ENCODE results near the gene CHD2. TPM values are rescaled to one million over a fixed set of nuclear protein-coding genes. Genes with fewer than 3 reads are reported as not detected.

CHD2 gene
- polyA plus RNA-seq, 2 of the 4 experiments (the other 2 are of a cell fraction), result 29.5 to 68.2 TPM

DNA sequence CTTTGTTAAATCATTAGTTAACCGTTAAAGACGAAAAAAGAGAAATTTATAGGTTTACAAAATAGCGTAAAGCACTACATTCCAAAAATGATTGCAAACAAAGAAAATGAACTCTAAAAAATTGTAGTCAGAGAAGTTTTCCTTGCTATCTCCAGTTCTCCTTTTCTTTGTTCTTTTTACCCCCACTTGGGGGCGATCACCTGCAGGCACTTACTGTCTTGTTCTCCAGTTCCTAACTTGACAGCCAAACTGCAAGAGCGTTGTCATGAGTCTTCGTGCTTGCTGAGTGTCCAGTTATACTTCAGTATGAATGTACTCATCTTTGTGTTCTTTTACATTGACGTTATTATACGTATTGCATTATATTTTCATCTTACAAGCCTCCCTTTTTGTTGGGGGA lies 54.5 kb downstream of the CHD2 start:
- FAIRE-seq, result no peak
- peak in 1 of 2 experiments; percentile 51; a peak in 3 of 6 replicates for ATAC-seq
- Histone ChIP-seq H3K9me3 (peaks cover 11% of the 10 kb centered on the region), H3K27ac (no peak overlapping the region), H3K4me3 (no peak overlapping the region), H3K4me2 (no peak overlapping the region), H3K4me1 (no peaks in the 10 kb centered on the region)
- CTCF ChIA-PET, result interaction anchor here (0.6 to 2.1 kb wide), 10 partner anchors 11 to 158 kb away, joined by 3 to 7 read pairs (median 5); no protein-coding TSS in a partner anchor
- 84% methylated on average over 8 of the region's 8 CpGs for WGBS (ENCODE audit: missing lambda C conversion rate)
- peak in 1 of 2 experiments; percentile 51 for DNase-seq (ENCODE audit: low read depth in 1 of 2, low spot score in 1 of 2)
- POLR2A ChIA-PET, result no interaction called here
- TF ChIP-seq, protein P1, sequence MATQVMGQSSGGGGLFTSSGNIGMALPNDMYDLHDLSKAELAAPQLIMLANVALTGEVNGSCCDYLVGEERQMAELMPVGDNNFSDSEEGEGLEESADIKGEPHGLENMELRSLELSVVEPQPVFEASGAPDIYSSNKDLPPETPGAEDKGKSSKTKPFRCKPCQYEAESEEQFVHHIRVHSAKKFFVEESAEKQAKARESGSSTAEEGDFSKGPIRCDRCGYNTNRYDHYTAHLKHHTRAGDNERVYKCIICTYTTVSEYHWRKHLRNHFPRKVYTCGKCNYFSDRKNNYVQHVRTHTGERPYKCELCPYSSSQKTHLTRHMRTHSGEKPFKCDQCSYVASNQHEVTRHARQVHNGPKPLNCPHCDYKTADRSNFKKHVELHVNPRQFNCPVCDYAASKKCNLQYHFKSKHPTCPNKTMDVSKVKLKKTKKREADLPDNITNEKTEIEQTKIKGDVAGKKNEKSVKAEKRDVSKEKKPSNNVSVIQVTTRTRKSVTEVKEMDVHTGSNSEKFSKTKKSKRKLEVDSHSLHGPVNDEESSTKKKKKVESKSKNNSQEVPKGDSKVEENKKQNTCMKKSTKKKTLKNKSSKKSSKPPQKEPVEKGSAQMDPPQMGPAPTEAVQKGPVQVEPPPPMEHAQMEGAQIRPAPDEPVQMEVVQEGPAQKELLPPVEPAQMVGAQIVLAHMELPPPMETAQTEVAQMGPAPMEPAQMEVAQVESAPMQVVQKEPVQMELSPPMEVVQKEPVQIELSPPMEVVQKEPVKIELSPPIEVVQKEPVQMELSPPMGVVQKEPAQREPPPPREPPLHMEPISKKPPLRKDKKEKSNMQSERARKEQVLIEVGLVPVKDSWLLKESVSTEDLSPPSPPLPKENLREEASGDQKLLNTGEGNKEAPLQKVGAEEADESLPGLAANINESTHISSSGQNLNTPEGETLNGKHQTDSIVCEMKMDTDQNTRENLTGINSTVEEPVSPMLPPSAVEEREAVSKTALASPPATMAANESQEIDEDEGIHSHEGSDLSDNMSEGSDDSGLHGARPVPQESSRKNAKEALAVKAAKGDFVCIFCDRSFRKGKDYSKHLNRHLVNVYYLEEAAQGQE (IDR thresholded peaks at IDR 0.05), result no peak
- TF ChIP-seq RAD21 (conservative IDR thresholded peaks at IDR 0.05 in 1 of 2, IDR thresholded peaks at IDR 0.05 in 1 of 2), result peak in 1 of 2 experiments; percentile 30; a peak in 2 of 5 replicates
- TF ChIP-seq, protein P2, sequence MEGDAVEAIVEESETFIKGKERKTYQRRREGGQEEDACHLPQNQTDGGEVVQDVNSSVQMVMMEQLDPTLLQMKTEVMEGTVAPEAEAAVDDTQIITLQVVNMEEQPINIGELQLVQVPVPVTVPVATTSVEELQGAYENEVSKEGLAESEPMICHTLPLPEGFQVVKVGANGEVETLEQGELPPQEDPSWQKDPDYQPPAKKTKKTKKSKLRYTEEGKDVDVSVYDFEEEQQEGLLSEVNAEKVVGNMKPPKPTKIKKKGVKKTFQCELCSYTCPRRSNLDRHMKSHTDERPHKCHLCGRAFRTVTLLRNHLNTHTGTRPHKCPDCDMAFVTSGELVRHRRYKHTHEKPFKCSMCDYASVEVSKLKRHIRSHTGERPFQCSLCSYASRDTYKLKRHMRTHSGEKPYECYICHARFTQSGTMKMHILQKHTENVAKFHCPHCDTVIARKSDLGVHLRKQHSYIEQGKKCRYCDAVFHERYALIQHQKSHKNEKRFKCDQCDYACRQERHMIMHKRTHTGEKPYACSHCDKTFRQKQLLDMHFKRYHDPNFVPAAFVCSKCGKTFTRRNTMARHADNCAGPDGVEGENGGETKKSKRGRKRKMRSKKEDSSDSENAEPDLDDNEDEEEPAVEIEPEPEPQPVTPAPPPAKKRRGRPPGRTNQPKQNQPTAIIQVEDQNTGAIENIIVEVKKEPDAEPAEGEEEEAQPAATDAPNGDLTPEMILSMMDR (IDR thresholded peaks at IDR 0.05), result peak; percentile 27; the same call in 1 of the 3 replicates
- TF ChIP-seq ZNF302 (CRISPR knock-in tag; IDR thresholded peaks at IDR 0.05), result no peak
- TF ChIP-seq FOSL2 (IDR thresholded peaks at IDR 0.05), result no peak
- TF ChIP-seq FOSL2 (CRISPR knock-in tag; IDR thresholded peaks at IDR 0.05), result no peak
- TF ChIP-seq ZFP36 (IDR thresholded peaks at IDR 0.05; ENCODE audit: borderline replicate concordance, partially characterized antibody), result no peak
- TF ChIP-seq CHD4 (IDR thresholded peaks at IDR 0.05; ENCODE audit: borderline replicate concordance), result no peak

DNA sequence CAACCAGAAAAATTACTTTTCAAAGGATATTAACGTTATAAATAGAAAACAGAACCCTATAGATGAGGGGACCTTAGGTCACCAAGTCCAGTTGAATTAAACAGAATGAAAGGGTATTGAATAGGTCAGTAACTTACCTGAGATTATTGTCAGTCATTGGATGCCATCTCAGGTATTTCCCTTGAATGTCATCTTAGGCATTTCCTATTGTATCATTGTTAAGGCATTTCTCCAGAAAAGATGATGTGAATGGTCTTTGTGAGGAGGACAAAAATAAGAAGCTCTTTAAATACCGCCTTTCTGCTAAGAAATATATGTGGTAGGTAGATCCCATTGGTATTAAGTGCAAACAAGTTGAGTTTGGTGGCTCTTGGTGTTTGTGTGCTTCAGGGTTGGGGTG lies 55.6 kb downstream of the CHD2 start:
- DNase-seq (ENCODE audit: low read depth in 1 of 2, low spot score in 1 of 2) (no peak), FAIRE-seq (no peak), ATAC-seq (no peak)
- Histone ChIP-seq H3K27ac (no peak overlapping the region), H3K4me1 (no peaks in the 10 kb centered on the region), H3K4me2 (no peak overlapping the region), H3K9me3 (no peaks in the 10 kb centered on the region), H3K4me3 (no peak overlapping the region)
- CTCF ChIA-PET, result interaction anchor here (1.1 to 1.9 kb wide), 3 partner anchors 10 to 158 kb away, joined by 3 to 7 read pairs (median 6); no protein-coding TSS in a partner anchor
- 96% methylated on average over 2 of the region's 2 CpGs for WGBS (ENCODE audit: missing lambda C conversion rate)
- TF ChIP-seq POLR2AphosphoS2 (conservative IDR thresholded peaks at IDR 0.05; ENCODE audit: low read length), result no peak
- no peak for TF ChIP-seq CBX8 (IDR thresholded peaks at IDR 0.05)
- TF ChIP-seq GATA3 (IDR thresholded peaks at IDR 0.05; ENCODE audit: borderline replicate concordance), result no peak
- TF ChIP-seq NR3C1 (IDR thresholded peaks at IDR 0.05), result no peak
- TF ChIP-seq, protein P2 (IDR thresholded peaks at IDR 0.05), result no peak
- no peak for TF ChIP-seq MAFK (IDR thresholded peaks at IDR 0.05; ENCODE audit: partially characterized antibody)
- TF ChIP-seq EP300 (IDR thresholded peaks at IDR 0.05), result no peak
- TF ChIP-seq NFE2L2 (conservative IDR thresholded peaks at IDR 0.05; ENCODE audit: low read length), result no peak
- TF ChIP-seq FOSL2 (IDR thresholded peaks at IDR 0.05), result no peak
- no peak for TF ChIP-seq FOSL2 (CRISPR knock-in tag; IDR thresholded peaks at IDR 0.05)
- no peak for TF ChIP-seq MAZ (IDR thresholded peaks at IDR 0.05; ENCODE audit: borderline replicate concordance, low read depth, low read length)
- no peak for TF ChIP-seq NPAS2 (CRISPR knock-in tag; IDR thresholded peaks at IDR 0.05; ENCODE audit: borderline replicate concordance)
- no peak for TF ChIP-seq FOSB (CRISPR knock-in tag; IDR thresholded peaks at IDR 0.05)
- no peak for TF ChIP-seq ZFP36 (IDR thresholded peaks at IDR 0.05; ENCODE audit: borderline replicate concordance, partially characterized antibody)
- no peak for TF ChIP-seq SMC3 (IDR thresholded peaks at IDR 0.05)
- TF ChIP-seq, protein P3, sequence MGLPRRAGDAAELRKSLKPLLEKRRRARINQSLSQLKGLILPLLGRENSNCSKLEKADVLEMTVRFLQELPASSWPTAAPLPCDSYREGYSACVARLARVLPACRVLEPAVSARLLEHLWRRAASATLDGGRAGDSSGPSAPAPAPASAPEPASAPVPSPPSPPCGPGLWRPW (IDR thresholded peaks at IDR 0.05), result no peak
- no peak for TF ChIP-seq JUN (IDR thresholded peaks at IDR 0.05)
- TF ChIP-seq CHD4 (IDR thresholded peaks at IDR 0.05; ENCODE audit: borderline replicate concordance), result no peak
- TF ChIP-seq, protein P4, sequence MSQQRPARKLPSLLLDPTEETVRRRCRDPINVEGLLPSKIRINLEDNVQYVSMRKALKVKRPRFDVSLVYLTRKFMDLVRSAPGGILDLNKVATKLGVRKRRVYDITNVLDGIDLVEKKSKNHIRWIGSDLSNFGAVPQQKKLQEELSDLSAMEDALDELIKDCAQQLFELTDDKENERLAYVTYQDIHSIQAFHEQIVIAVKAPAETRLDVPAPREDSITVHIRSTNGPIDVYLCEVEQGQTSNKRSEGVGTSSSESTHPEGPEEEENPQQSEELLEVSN (IDR thresholded peaks at IDR 0.05; ENCODE audit: borderline replicate concordance, low read depth), result no peak
- TF ChIP-seq HOXA7 (CRISPR knock-in tag; IDR thresholded peaks at IDR 0.05), result no peak
- no peak for TF ChIP-seq BHLHE40 (IDR thresholded peaks at IDR 0.05; ENCODE audit: low read depth, low read length)
- POLR2A ChIA-PET, result no interaction called here

All from A549 (cell line).